ENCODE measurements around the gene RPS15. TPM values are rescaled to one million over a fixed set of nuclear protein-coding genes. Genes with fewer than 3 reads are reported as not detected.

RPS15 gene
- total RNA-seq, 1 donor from 2014 or later = 1,045 TPM

DNA sequence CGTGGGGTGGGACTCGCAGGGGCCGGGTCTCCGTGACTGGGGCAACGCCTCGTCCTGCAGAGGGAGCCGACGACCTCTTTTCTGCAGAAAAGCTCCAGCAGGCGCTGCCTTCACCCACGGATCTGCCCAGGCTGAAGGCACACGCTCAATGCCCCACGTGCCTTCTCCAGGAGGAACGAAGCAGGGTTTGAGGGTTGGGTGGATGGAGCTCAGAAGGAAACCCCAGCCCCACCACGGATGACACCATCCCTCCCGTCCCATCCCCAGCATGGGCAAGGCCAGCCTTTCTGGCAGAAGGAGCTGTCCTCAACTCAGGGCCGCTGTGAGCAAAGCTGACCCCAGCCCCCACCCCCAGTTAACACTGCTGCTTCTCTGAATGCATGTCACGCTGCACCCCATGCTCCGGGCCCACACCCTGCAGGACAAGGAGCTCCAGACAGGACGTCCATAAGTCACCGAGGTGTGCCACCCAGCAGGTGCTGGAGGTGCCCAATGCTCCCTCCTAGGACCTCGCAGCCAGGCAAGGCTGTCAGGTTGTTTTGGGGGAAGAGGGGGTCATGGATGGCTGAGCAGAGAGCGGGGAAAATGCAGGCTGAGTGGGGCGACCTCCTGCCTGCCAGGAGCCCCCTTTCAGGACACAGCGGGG lies 33.4 kb downstream of the RPS15 start:
- Mint-ChIP-seq H3K4me1 (ENCODE audit: low read depth, unreplicated experiment) (no peaks in the 10 kb centered on the region), H3K9me3 (ENCODE audit: unreplicated experiment) (peaks cover 3% of the 10 kb centered on the region), H3K36me3 (ENCODE audit: low read depth, unreplicated experiment) (no peaks in the 10 kb centered on the region), H3K4me3 (ENCODE audit: unreplicated experiment) (no peak overlapping the region), H3K27me3 (ENCODE audit: low read depth, unreplicated experiment) (peaks cover 2% of the 10 kb centered on the region), H3K27ac (ENCODE audit: unreplicated experiment) (peak overlapping the region; percentile 41)
- Histone ChIP-seq H4K20me1 (ENCODE audit: insufficient read depth, low read length) (peaks cover 63% of the 10 kb centered on the region), H3K4me2 (ENCODE audit: low read length) (no peak overlapping the region), H3K9me3 (ENCODE audit: insufficient read depth, low read depth, low read length) (no peaks in the 10 kb centered on the region), H2AFZ (ENCODE audit: low read depth, low read length) (no peak overlapping the region), H3K79me2 (ENCODE audit: insufficient read depth, low read length) (peaks cover 3% of the 10 kb centered on the region), H3K9ac (ENCODE audit: low read length) (no peak overlapping the region), H3K4me1 (ENCODE audit: insufficient read depth, low read length) (peaks cover 12% of the 10 kb centered on the region), H3K4me3 (ENCODE audit: insufficient read depth, low read depth, low read length) (no peak overlapping the region), H3K27ac (ENCODE audit: low read depth, low read length) (no peak overlapping the region), H3K27me3 (ENCODE audit: insufficient read depth, low read length) (peaks cover 5% of the 10 kb centered on the region), H3K36me3 (ENCODE audit: insufficient read depth, low read length) (no peaks in the 10 kb centered on the region)
- DNase-seq (ENCODE audit: low read depth) (no peak), FAIRE-seq (no peak)
- TF ChIP-seq, protein P1, sequence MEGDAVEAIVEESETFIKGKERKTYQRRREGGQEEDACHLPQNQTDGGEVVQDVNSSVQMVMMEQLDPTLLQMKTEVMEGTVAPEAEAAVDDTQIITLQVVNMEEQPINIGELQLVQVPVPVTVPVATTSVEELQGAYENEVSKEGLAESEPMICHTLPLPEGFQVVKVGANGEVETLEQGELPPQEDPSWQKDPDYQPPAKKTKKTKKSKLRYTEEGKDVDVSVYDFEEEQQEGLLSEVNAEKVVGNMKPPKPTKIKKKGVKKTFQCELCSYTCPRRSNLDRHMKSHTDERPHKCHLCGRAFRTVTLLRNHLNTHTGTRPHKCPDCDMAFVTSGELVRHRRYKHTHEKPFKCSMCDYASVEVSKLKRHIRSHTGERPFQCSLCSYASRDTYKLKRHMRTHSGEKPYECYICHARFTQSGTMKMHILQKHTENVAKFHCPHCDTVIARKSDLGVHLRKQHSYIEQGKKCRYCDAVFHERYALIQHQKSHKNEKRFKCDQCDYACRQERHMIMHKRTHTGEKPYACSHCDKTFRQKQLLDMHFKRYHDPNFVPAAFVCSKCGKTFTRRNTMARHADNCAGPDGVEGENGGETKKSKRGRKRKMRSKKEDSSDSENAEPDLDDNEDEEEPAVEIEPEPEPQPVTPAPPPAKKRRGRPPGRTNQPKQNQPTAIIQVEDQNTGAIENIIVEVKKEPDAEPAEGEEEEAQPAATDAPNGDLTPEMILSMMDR (IDR thresholded peaks at IDR 0.05; ENCODE audit: insufficient read depth, low read depth, low read length) = no peak
- TF ChIP-seq EZH2 (IDR thresholded peaks at IDR 0.05; ENCODE audit: insufficient read depth, low read length) = peak; percentile 10

DNA sequence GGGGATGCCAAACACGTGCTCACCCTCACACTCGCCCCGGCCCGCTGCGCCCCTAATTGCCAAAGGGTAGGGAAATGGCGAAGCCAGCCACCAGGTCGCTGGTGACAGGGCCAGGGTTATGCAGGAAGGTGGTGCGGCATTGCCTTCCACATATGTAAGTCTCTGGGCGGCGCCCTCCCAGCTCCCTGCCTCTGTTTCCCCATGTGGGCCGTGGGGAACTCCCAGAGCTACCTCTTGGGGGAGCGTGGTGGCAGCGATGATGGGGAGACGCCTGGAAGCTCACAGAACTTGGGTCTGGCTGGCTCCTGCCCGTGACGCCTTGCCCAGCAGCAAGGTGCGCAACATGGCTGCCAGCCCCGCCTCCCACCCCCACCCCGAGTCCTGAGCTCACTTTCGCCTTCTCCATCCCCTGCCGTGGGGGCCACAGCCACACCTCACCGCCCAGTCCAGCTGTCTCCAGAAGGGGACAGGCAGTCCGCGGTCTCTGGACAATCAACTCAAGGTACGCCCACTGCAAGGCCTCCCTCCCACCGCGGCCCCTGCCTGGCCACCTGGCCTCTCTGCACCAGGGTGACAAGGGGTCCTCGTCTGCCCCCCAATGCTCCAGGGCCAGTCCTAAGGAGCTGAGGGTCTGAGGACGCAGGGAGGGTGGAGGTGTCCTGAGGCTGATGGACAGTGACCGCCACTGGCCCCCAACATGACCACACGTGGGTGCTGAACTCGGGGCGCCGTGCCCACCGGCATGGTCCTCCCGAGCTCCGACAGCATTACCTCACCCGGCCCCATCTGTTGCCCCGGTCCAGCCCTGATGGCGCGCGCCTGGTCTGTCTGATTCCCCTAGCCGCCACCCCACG lies 34.3 kb downstream of the RPS15 start:
- DNase-seq (ENCODE audit: low read depth) = no peak
- peaks cover 12% of the 10 kb centered on the region for H3K4me1 ChIP-seq (ENCODE audit: insufficient read depth, low read length)
- Mint-ChIP-seq H3K9me3 (ENCODE audit: unreplicated experiment) (peaks cover 3% of the 10 kb centered on the region), H3K27me3 (ENCODE audit: low read depth, unreplicated experiment) (peaks cover 2% of the 10 kb centered on the region), H3K4me3 (ENCODE audit: unreplicated experiment) (no peak overlapping the region), H3K4me1 (ENCODE audit: low read depth, unreplicated experiment) (peaks cover 4% of the 10 kb centered on the region), H3K27ac (ENCODE audit: unreplicated experiment) (peak overlapping the region; percentile 62), H3K36me3 (ENCODE audit: low read depth, unreplicated experiment) (no peaks in the 10 kb centered on the region)
- H3K9me3 ChIP-seq (ENCODE audit: insufficient read depth, low read depth, low read length) = no peaks in the 10 kb centered on the region
- H3K79me2 ChIP-seq (ENCODE audit: insufficient read depth, low read length) = peaks cover 8% of the 10 kb centered on the region
- TF ChIP-seq, protein P1 (IDR thresholded peaks at IDR 0.05; ENCODE audit: insufficient read depth, low read depth, low read length) = no peak
- no peak for TF ChIP-seq EZH2 (IDR thresholded peaks at IDR 0.05; ENCODE audit: insufficient read depth, low read length)
- H2AFZ ChIP-seq (ENCODE audit: low read depth, low read length) = no peak overlapping the region
- no peaks in the 10 kb centered on the region for H3K36me3 ChIP-seq (ENCODE audit: insufficient read depth, low read length)
- no peak overlapping the region for H3K27ac ChIP-seq (ENCODE audit: low read depth, low read length)
- peaks cover 5% of the 10 kb centered on the region for H3K27me3 ChIP-seq (ENCODE audit: insufficient read depth, low read length)
- no peak overlapping the region for H3K9ac ChIP-seq (ENCODE audit: low read length)
- H3K4me2 ChIP-seq (ENCODE audit: low read length) = no peak overlapping the region
- no peak overlapping the region for H3K4me3 ChIP-seq (ENCODE audit: insufficient read depth, low read depth, low read length)
- FAIRE-seq = no peak
- H4K20me1 ChIP-seq (ENCODE audit: insufficient read depth, low read length) = peaks cover 68% of the 10 kb centered on the region
